ENCODE data around the gene FGF22.

The FGF22 gene

GRCh38 chr19:593055-593454, 46.6 kb upstream of the FGF22 start:
- TF ChIP-seq CTCF (IDR thresholded peaks at IDR 0.05; ENCODE audit: unreplicated experiment in 3 of 3), result no peak
- no peaks in the 10 kb centered on the region for H3K36me3 Mint-ChIP-seq (ENCODE audit: low read depth)

DNA sequence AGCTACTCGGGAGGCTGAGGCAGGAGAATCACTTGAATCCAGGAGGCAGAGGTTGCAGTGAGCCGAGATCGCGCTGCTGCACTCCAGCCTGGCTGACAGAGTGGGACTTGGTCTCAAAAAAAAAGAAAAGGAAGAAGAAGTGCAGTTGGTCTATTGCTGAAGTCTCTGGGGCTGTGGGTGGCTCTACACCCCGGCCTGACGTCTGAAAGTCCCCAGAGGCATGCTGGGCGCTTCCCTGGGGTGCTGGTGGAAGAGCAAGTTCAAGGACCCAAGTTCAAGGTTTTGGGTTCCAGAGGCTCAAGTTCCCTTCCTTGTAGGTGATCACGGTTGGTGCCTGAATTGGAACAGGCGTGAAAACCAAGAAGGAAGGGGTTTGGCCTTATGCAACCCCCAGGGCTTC, 46.2 kb upstream of the FGF22 start:
- no peak for TF ChIP-seq CTCF (IDR thresholded peaks at IDR 0.05; ENCODE audit: unreplicated experiment in 3 of 3)
- Mint-ChIP-seq H3K27me3 (ENCODE audit: low read depth) (peaks cover 49% of the 10 kb centered on the region), H3K36me3 (ENCODE audit: low read depth) (no peaks in the 10 kb centered on the region), H3K4me3 (no peak overlapping the region), H3K27ac (no peak overlapping the region), H3K9me3 (no peaks in the 10 kb centered on the region), H3K4me1 (no peaks in the 10 kb centered on the region)

More at GRCh38 chr19:593055-593454, 46.6 kb upstream of the FGF22 start:
- Mint-ChIP-seq H3K9me3 (no peaks in the 10 kb centered on the region), H3K4me1 (no peaks in the 10 kb centered on the region), H3K27ac (no peak overlapping the region), H3K27me3 (ENCODE audit: low read depth) (peaks cover 54% of the 10 kb centered on the region), H3K4me3 (no peak overlapping the region)

- H3K9me3 Mint-ChIP-seq, result no peaks in the 10 kb centered on the region
- H3K27ac Mint-ChIP-seq, result no peak overlapping the region
- no peaks in the 10 kb centered on the region for H3K36me3 Mint-ChIP-seq (ENCODE audit: low read depth)
- no peak overlapping the region for H3K4me3 Mint-ChIP-seq
- H3K27me3 Mint-ChIP-seq (ENCODE audit: low read depth), result peaks cover 41% of the 10 kb centered on the region
- no peaks in the 10 kb centered on the region for H3K4me1 Mint-ChIP-seq
- no peak for TF ChIP-seq CTCF (IDR thresholded peaks at IDR 0.05; ENCODE audit: unreplicated experiment in 3 of 3)
Measured at GRCh38 chr19:594265-594870, 45.3 kb upstream of the FGF22 start.

- Mint-ChIP-seq H3K9me3 (peaks cover 3% of the 10 kb centered on the region), H3K27ac (no peak overlapping the region)
Measured at GRCh38 chr19:595326-596262, 44.1 kb upstream of the FGF22 start.

GRCh38 chr19:596263-596655, 43.4 kb upstream of the FGF22 start:
- Mint-ChIP-seq H3K27ac (no peak overlapping the region), H3K4me1 (no peaks in the 10 kb centered on the region), H3K36me3 (ENCODE audit: low read depth) (no peaks in the 10 kb centered on the region), H3K9me3 (peaks cover 4% of the 10 kb centered on the region), H3K27me3 (ENCODE audit: low read depth) (peaks cover 37% of the 10 kb centered on the region), H3K4me3 (no peak overlapping the region)
- no peak for TF ChIP-seq CTCF (IDR thresholded peaks at IDR 0.05; ENCODE audit: unreplicated experiment in 3 of 3)

More at GRCh38 chr19:595326-596262, 44.1 kb upstream of the FGF22 start:
- no peak overlapping the region for H3K4me3 Mint-ChIP-seq
- no peak for TF ChIP-seq CTCF (IDR thresholded peaks at IDR 0.05; ENCODE audit: unreplicated experiment in 3 of 3)
- peaks cover 41% of the 10 kb centered on the region for H3K27me3 Mint-ChIP-seq (ENCODE audit: low read depth)
- no peaks in the 10 kb centered on the region for H3K4me1 Mint-ChIP-seq
- no peaks in the 10 kb centered on the region for H3K36me3 Mint-ChIP-seq (ENCODE audit: low read depth)
